ENCODE results near the gene KNSTRN.

GRCh38 chr15:40409366-40409765 is 26.8 kb downstream of the KNSTRN start:
- TF ChIP-seq CTCF (IDR thresholded peaks at IDR 0.05; ENCODE audit: low read depth, low read length) (no peak), EZH2phosphoT487 (IDR thresholded peaks at IDR 0.05; ENCODE audit: low read depth) (no peak)

All from OCI-LY3 (cell line).